GM18868 (cell line): ENCODE results near the gene DNAAF5.
"Not testable (repeated sequence)": the region's sequence is repeated elsewhere in the genome, so short reads cannot be mapped to it uniquely, and the experiment has no call there.

ENCODE experiments used
- ATAC-seq: cut with Tn5 transposase; IDR thresholded peaks from one replicate; pipeline ENCODE4 v1.9.1; 2021; ENCODE audit warnings: mild to moderate bottlenecking, moderate library complexity; ENCODE audit not compliant: unreplicated experiment

The DNAAF5 gene

DNA sequence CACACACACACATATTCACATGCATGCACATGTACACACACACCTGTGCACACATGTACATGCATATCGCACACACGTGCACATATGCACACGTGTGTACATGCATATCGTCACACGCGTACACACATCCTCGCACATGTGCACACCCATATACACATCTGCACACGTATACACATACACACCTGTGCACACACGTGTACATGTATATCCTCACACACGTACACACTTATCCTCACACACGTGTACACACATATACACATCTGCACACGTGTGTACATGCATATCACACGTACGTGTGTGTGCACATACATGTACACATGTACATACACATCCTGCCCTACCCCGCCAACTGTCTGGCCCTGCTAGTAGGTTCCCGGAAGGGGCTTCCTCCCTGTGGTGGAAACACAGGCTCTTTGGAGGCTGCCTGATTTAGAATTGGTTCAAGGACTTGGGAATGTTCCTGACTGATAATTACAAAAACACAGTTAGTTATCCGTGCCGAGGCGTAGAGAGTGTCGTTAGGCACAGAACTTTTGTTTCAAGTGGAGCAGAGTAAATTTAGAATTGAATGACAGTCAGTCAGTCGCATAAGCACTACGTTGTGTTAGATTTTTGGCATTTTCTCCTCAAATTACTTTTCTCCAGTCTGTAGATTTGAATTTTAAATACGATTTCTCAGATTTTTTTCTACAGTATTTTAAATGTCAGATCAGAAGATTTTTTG lies 19.1 kb downstream of the DNAAF5 start:
- ATAC-seq: no peak

DNA sequence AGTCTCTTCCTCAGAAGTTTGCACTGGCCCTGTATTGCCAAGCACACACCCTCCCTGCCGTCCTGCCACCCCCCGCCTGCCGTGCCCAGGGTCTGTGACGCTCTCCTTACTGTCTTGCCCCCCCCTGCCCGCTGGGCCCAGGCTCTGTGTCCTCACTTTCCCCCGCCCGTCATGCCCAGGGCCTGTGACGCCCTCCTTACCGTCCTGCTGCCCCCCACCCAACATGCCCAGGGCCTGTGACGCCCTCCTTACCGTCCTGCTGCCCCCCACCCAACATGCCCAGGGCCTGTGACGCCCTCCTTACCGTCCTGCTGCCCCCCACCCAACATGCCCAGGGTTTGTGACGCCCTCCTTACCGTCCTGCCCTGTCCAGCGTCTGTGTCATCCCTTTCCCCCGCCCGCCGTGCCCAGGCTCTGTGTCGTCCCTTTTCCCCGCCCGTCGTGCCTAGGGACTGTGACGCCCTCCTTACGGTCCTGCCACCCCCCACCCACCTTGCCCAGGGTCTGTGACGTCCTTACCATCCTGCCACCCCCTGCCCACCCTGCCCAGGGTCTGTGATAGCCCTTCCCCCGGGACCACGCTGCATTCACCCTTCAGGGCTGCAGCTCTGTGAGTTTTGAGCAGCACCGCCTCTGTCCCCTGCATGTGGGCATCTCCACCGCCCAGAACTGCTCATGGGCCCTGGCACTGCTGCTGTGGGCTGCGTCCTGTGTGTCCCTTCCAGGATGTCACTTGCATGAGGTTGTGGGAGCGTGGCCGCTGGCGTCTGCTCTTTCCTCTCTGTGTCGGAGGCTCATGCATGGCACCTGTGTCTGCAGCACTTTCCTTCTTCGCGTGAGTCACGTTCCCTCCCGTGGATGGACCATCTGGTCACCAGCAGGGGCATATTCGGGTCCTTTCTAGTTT lies 19.9 kb downstream of the DNAAF5 start:
- ATAC-seq: no peak

DNA sequence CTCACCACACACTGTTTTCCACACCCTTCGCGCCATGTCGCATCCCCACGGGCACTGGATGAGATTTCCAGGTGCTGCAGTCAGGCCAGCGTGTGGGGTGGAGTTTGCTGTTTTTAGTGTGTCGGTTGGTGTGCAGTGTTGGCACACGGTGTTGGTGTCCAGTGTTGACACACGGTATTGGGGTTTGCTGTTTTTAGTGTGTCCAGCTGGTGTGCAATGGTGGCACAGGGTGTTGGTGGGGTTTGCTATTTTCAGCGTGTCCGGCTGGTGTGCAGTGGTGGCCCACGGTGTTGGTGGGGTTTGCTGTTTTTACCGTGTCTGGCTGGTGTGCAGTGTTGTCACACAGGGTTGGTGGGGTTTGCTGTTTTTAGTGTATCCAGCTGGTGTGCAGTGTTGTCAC lies 20.7 kb downstream of the DNAAF5 start:
- ATAC-seq: no peak

DNA sequence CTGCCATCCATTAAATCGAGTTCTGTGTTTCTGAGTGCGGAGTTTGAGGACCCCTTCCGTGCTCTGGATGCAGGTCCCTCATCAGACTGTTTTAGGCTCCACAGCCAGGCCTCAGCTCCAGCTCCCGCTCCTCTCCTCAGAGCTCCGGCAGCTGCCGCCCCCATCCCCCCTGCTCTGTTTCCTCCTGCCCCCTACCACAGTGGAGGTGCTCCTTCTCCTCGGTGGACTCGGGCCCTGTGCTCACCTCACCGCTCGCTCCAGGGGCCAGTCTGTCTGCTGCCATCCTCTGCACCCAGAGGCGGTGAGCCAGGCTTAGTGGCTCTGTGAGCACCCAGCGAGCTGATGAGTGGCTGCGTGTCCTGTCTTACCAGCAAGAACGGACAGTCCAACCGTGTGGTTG lies 21.9 kb downstream of the DNAAF5 start:
- ATAC-seq: no peak

DNA sequence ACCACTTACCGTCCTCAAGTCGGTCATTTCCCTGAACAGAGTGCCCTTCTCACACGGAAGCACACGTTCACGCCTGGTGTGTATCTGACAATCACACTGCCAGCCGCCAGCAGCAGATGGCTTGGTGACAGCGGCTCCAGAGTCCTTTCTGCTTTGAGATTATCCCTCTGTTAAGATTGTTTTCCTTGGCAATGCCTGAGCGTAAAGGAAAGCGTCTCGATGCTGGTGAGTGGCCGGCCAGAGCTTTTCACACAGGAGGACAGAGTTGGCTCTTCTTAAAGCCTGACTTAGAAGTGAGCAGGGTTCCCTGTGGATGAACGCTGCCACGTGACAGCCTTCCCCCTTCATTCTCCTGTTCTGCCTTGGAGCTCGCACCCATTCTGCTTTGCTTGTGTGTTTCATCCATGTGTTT lies 22.6 kb downstream of the DNAAF5 start:
- ATAC-seq: no peak

DNA sequence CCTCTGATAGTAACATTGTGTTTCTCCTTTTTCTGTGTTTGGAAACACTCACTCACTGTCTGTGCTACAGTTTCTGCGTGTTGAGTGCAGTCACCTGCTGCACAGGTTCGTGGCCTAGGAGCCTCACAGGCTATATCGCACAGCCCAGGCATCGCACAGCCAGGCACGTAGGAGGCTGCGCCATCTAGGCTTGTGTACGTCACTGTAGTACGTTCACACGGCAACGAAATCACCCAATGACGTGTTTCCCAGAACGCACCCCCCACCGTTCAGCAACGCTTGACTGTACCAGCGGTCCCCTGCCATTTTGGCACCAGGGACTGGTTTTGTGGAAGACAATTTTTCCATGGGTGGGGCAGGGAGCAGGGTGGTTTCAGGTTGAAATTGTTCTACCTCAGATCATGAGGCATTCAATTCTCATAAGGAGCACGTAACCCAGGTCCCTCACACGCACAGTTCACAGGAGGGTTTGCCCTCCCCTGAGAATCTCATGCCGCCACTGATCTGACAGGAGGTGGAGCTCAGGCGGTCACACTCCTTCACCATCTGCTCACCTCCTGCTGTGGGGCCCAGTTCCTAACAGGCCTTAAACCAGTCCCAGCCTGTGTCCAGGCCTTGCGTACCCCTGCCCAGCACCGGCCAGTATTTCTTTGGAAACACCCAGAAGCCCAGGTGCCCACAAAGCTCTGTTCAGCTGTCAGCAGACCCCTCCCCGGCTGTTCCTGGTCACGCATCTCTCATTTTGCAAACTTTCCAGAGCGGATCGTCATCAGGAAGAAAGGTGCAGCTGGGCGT lies 23.8 kb downstream of the DNAAF5 start:
- ATAC-seq: no peak

DNA sequence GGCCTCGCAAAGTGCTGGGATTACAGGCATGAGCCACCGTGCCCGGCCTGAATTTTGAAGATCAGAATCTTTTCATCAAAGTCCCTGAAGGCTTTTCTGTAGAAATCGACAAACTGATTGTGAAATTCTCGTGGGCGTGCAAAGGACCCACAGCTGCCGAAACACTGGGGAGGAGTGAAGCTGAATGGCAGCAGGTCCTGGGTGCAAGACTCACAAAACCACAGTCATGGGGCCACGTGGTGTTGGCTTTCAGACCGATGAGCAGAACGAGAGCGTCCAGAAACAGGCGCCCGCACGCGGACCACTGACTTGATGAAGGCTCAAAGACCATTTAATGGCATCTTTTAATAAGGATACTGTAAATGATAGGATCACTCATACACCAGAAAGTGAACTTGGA lies 25.3 kb downstream of the DNAAF5 start:
- no peak for ATAC-seq

DNA sequence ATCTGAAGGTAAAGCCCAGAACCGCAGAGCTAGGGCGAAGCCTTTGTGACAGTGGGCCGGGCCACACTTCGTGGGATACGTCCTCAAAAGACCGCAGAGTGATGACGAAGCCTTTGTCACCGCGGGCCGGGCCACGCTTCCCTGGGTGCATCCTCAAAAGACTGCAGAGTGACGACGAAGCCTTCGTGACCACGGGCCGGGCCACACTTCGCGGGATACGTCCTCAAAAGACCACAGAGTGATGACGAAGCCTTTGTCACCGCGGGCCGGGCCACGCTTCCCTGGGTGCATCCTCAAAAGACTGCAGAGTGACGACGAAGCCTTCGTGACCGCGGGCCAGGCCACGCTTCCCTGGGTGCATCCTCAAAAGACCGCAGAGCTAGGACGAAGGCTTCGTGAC lies 25.8 kb downstream of the DNAAF5 start:
- ATAC-seq: not testable (repeated sequence)

DNA sequence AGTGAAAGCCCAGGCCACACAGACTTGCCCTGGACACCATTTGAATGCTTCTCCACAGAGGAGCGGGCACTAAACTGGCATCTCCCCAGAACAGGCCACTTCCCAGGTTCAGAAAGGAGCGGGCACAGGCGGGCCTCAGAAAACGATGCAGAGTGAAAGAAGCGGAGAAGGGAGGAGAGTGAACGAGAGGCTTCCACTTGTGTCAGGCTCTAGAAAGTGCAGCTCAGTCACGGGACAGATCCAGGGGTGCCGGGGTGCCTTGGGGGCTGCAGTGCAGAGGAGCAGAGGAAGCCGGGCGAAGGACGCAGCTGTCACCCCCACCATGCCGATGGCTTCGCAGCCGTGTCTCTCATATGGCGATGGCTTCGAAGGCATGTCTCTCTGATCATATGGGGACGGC lies 26.7 kb downstream of the DNAAF5 start:
- no peak for ATAC-seq

DNA sequence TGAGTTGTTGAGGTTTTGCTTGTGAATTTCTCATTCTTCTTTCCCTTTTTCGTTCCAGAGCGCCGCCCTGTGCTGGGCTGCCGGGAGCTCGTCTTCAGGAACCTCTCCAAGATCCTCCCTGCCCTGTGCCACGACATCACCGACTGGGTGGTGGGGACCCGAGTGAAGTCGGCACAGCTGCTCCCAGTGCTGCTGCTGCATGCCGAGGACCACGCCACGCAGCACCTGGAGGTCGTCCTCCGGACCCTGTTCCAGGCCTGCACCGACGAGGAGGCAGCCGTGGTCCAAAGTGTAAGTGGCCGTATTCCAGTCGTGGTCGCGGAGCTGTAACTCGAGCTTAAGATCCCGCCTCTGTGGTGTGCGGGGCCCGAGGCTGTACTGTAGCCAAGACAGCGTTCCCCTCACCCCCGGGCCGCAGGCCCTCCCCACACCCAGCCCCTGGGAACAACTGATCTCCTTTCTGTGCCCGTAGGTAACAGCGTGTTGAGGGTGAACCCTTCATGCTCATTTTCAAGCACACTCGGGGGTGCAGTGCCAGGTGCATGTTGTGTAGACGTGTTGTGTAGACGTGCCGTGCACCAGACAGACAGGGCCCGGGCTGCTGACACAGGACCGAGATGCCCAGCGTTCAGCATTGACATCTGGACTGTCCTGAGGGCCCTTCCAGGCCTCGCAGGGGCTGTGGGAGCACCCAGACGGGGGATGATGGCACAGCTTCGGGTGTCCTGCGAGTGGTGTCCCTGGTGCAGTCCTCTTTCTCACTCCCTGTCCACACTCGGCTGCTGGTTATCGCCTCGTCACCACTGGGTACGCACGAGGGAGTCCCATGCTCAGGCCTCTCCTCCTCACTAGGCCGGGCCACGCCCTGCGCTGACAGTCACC lies 28.3 kb downstream of the DNAAF5 start:
- ATAC-seq: no peak

DNA sequence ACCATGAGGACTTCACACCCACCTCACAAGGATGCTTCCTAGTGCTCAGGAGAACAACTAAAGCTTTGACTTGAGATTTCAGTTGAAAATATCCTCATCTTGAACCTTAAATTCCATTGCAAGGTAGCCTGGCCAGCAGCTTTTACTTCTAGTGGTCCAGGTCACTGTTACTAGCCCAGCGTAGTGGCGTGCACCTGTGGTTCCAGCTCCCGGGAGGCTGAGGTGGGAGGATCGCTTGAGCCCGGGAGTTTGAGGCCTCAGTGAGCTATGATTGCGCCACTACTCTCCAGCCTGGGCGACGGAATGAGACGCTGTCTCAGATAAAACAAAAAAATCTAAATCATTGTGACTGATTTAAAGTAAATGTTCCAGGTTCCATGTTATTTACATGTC lies 28.9 kb downstream of the DNAAF5 start:
- ATAC-seq: no peak

DNA sequence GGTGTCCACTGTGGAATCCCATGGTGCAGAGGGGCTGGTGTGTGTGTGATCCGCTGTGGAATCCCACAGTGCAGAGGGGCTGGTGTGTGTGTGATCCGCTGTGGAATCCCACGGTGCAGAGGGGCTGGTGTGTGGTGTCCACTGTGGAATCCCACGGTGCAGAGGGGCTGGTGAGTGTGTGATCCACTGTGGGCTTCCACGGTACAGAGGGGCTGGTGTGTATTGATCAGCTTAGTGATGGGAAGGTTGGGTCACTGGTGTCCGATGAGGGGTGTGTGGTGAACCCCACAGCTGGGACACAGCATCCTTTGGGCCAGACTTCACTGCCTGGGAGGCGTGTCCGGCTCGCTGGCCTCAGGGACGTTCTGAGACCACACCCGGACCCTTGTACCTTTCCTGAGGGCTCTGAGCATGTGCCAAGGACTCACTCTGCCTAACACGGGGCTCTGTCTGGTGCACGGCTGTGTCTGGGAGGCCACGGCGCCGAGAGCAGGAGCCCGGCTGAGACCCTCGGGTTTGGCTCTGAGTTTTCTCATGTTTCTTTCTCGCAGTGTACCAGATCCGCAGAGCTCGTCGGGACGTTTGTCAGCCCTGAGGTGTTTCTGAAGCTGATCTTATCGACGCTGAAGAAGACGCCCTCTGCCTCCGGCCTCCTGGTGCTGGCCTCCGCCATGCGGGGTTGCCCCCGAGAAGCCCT lies 29.9 kb downstream of the DNAAF5 start:
- no peak for ATAC-seq

DNA sequence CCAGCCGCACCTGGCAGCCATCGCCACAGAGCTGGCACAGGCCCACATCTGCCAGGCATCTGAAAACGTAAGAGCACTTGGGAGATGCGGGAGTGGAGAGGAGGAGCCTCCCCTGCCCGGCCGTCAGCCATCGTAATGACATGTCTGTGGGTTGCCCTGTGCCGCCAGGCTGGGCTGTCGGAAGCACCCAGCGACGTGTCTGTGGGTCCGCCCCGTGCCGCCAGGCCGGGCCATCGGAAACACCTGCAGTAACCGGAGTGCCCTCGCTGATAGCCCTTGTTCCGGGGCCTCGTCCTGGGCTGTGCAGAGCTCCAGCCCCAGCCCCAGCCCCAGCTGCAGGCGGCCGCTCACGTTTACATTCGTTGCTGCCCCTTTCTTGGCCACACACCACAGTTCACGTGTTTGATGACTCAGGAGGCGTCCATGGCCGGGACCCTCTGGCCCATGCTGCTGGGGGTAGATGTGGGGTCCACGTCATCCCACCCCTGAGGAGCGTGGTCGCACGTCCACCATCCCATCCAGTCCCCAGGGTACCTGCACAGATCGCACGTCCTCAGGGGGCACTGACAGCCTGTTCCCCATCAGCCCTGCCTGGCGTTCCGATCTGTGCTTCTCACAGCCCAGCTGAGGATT lies 30.5 kb downstream of the DNAAF5 start:
- no peak for ATAC-seq

DNA sequence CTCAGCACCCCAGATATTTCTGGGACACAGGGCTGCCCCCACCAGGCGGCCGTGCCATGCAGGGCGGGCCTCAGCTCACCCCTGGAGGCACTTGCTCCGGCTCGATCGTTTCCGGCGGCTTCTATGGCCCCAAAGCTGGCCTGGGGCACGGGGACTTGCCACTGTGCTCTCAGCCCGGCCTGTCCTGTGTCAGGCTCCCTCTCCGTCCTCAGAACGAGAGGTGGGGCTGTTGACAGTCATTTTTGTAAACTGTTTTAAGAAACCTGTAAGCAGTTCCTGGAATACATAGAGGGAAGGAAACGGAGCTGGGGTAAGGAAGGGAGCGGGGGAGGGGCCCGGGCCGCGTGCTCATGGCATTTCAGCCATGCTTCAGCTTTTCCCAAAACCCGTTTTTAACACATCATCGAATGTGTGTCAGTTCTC lies 31.3 kb downstream of the DNAAF5 start:
- no peak for ATAC-seq

DNA sequence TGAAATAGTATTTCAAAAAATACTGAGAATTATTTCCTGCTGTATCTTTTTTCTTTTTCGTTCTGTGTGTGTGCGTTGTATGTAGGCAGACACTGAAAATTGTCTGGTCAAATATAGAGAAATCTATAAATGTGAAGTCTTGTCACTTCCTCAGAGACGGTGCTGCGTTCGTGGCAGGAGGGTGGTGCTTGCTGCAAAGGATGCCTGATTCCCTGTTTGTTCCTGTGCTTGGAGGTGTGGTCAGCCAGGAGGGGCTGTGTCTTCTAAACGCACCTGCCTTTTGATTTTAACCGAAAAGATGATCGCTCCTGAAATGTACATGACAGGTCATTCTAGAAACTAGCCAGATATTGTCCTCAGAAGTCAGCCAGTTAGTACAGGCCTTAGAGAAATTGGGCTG lies 33.1 kb downstream of the DNAAF5 start:
- no peak for ATAC-seq

DNA sequence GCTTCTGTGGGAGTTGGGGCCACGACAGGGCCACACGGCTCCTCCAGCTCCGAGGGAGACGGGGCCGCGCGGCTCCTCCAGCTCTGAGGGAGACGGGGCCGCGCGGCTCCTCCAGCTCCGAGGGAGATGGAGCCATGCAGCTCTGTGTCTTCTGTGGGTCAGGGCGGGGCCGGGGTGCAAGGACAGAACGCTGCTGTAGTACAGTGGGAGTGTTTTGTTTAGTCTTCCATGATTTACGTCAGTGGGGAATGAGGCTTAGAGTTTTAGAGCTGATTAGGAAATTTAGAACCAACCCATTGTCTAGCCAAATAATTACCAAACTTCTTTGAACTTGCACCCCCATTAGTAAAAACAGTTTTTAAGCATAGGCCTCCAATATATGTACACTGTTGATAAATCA lies 33.5 kb downstream of the DNAAF5 start:
- ATAC-seq: no peak

DNA sequence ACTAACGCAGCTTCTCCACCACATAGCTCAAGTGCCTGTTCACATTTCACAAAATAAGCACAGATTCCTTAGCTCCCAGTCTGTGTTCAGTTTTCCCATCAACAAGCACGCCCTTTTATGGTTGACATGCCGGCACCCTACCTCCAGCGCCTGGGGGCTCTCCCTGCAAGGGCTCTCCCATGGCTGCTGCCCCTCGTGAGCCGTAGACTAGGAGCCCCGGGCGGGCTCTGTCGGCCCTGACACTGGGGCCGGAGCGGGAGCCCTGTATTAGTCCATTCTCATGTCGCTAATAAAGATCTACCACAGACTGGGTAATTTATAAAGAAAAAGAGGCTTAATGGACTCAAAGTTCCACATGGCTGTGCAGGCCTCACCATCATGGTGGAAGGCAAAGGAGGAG lies 34.6 kb downstream of the DNAAF5 start:
- ATAC-seq: no peak

DNA sequence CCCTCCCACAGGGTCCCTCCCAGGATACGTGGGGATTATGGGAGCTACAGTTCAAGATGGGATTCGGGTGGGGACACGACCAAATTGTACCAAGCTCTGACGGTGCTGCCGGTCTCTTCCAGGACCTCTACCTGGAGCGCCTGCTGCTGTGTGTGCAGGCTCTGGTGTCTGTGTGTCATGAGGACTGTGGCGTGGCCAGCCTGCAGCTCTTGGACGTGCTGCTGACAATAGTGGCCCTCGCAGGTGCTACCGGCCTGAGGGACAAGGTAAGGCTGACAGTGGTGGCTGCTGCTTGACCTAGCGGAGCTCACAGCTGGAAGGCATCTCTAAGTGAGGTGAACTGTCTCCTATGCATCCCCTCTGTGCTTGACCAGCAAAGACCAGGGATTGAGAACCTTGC lies 35.1 kb downstream of the DNAAF5 start:
- no peak for ATAC-seq

DNA sequence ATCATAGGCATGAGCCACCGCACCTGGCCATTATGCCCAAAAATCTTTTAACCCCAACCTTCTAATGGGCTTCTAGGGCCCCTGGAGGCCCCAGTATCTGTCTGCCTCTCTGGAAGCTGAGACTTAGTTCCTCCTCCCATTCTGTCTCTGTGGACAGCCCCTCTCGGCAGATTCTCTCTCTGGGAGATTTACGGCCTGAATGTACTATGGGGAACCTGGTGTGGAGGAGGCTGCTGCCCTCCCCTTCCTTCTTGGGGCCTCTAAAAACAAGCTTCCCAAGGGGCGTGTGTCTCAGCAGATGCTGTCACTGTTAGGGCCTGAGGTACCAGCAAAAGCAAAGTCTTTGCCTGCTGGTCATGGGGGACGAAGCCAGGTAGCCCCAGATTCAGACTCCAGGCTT lies 36.4 kb downstream of the DNAAF5 start:
- no peak for ATAC-seq
